Thyroid gland (tissue), 4 donors: Measurements from ENCODE around the gene SEC11C.

Source experiments
- CTCF ChIP-seq, 6 experiments: fragments of 200-600 bp in 3 of 6; fragments of 450-650 bp in 3 of 6; sonication (generic) in 3 of 6; IDR thresholded peaks; one replicate each; pipeline ENCODE4 v1.5.1; 2016 to 2019; ENCODE audit warnings: antibody characterized with exemption in 6 of 6, mild to moderate bottlenecking in 2 of 6, inconsistent platforms in 1 of 6, moderate library complexity in 1 of 6
- POLR2A ChIP-seq, 2 donors: fragments of 450-650 bp; IDR thresholded peaks; one replicate each; pipeline ENCODE4 v1.6.1; 2017; ENCODE audit warnings: antibody characterized with exemption in 2 of 2, mild to moderate bottlenecking in 2 of 2, moderate library complexity in 1 of 2

GRCh38 chr18:59139291-59139614 is 431 bp upstream of the SEC11C start:
- TF ChIP-seq CTCF (IDR thresholded peaks at IDR 0.05), result no peak
- no peak for TF ChIP-seq POLR2A (IDR thresholded peaks at IDR 0.05)
